HG03439 (cell line): ENCODE results near the gene MGP.

Experiments
- ATAC-seq: cut with Tn5 transposase; IDR thresholded peaks from one replicate; pipeline ENCODE4 v1.9.1; 2021; ENCODE audit warnings: mild to moderate bottlenecking, moderate library complexity; ENCODE audit not compliant: unreplicated experiment

The MGP gene

GRCh38 chr12:14903386-14904098, 17.9 kb upstream of the MGP start:
- ATAC-seq: no peak

DNA sequence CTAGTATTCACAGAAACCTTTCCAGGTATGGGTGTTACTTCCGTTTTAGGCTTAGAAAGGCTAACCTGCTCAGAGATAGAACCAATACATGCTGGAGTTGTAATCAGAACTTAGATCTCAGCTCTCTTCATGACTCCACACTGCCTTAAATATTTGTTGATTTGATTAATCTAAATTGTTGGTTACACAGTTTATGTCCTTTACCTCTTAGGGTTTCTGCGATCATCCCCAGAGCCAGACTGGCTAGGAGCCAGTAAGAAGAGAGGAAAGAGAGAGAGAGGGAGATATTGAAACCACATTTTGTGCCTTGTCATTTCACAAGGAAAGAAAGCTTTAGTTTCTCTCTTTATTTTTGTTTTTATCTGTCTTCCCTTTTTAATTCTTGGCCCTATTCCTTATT, 16.8 kb upstream of the MGP start:
- ATAC-seq: no peak

GRCh38 chr12:14901228-14901562, 15.5 kb upstream of the MGP start:
- ATAC-seq: no peak

- ATAC-seq: no peak
Observed at GRCh38 chr12:14900521-14901227, 15.0 kb upstream of the MGP start.

DNA sequence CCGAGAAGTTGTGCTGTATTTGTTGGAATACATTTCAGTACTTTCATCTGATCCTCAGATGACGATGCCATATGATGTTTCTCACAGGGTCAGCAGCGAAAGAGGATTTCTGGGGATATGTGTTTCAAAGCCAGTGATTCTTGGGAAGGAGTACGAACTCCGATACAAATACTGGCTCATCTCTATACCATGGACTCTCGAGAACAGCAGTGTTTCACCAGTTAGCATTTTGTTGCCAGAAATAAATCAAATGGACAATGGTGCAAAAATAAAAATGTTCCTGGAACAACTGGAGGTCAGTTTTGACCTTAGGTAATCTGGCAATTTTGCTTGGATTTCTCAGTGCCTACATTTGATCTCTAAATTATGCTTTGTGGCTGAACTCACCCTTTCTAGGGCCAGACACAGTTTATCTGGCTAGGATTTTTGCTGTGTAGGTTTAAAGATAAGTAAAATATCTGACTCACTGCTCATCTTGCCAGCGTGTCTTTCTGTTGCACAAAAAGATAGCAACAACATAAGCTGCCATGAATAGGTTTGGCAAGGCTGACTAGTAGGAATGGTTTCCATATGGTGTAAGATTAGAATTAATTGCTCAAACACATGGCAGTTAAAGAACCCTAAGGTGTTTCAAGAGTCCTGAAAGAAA, 11.0 kb upstream of the MGP start:
- no peak for ATAC-seq

DNA sequence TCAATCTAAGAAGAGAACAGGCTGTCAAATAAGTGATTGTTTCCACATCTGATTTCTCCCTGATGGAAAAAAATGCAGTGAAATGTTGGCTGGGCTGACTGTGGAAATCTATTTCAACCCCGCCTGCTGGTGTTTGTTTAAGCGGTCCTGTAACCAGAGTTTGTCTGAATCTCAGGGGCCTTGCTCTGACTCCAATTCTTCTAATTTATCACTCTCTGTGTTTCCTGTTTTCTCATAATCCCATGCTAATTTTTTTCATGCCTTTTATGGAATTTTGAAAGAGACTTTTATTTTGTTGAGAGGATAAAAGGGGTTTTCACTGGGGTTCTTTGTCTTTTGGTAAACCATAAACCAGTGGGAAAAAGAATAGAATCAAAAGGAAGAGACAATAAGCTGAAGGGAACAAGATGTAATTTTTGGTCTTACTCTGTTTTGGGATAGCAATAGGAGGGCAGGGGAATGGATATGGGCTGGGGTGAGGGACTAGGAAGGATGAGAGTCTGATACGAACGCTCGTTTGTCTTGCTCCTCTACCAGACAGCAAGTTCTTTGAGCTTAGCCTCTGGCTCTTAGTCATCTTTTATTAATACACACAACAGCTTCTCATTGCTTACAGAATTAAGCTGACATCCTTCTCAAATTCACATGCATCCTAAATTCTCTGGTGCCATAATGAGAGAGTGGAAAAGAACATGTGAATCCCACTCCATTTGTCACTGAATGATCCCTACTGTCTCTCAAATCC, 8.0 kb upstream of the MGP start:
- ATAC-seq: no peak

- ATAC-seq: no peak
Observed at GRCh38 chr12:14892726-14893505, 7.3 kb upstream of the MGP start.

- no peak for ATAC-seq
Observed at GRCh38 chr12:14890701-14891100, 5.0 kb upstream of the MGP start.

DNA sequence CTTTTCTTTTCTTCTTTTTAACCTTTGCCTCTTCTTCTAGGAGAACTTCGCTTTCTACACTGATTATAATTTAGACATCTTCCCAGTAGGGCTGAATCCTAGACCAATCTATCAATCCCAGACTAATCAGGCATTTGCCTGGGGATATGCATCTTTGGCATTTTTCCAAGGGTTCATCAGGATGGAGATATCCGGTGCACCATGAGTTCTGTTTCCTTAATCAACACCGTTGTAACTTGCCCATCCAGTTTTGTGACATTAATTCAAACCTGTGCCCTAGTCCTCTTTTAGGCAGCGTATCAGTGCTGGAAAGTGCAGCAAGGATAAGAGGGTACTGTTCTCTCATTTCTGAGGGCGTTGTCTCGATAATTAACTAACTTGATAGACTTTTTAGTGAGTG, 617 bp upstream of the MGP start:
- ATAC-seq: no peak

DNA sequence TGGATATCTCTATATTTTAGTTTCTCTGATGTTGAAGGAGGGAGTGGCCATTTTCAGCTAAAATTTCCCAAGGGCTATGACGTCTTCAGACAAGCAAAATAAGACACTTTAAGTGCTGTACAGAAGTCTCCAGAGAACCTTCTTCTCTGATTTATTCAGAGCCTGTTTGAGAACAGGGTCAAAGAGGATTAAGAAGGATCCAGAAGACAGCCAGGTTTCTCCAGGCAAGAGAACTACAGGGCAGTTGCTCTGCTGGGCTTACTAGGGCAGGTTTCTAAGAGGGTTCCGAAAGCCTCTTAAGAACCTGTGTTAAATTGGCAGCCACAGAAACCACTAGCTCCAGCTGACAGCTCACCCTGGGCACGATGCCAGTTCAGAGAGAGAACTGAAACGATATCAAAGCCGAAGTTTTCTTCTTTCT, 1.2 kb downstream of the MGP start:
- ATAC-seq: peak; percentile 98

- ATAC-seq: no peak
Observed at GRCh38 chr12:14883686-14884085, 2.0 kb downstream of the MGP start.

GRCh38 chr12:14880890-14881453, 4.7 kb downstream of the MGP start:
- no peak for ATAC-seq

- no peak for ATAC-seq
Observed at GRCh38 chr12:14879222-14879933, 6.3 kb downstream of the MGP start.

- ATAC-seq: no peak
Observed at GRCh38 chr12:14878488-14878887, 7.2 kb downstream of the MGP start.

DNA sequence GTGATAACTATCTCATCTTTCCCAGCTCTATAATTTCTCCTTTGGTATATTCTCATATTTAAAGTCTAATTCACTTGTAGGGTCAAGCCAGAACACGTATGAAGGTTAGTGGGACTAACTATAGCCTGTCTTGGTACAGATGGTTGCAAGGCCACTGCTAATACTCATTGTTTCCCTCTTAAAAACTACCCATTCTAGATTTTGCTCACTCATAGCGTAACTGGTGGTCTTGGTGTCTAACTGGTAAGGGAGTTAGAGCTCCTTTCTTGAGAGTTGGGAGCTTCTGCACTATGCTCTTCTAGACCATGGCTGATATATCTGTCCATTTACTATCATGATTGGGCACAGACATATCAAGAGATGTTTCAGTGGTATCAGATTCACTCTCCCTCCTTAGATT, 8.8 kb downstream of the MGP start:
- ATAC-seq: no peak

GRCh38 chr12:14874882-14875281, 10.8 kb downstream of the MGP start:
- no peak for ATAC-seq

DNA sequence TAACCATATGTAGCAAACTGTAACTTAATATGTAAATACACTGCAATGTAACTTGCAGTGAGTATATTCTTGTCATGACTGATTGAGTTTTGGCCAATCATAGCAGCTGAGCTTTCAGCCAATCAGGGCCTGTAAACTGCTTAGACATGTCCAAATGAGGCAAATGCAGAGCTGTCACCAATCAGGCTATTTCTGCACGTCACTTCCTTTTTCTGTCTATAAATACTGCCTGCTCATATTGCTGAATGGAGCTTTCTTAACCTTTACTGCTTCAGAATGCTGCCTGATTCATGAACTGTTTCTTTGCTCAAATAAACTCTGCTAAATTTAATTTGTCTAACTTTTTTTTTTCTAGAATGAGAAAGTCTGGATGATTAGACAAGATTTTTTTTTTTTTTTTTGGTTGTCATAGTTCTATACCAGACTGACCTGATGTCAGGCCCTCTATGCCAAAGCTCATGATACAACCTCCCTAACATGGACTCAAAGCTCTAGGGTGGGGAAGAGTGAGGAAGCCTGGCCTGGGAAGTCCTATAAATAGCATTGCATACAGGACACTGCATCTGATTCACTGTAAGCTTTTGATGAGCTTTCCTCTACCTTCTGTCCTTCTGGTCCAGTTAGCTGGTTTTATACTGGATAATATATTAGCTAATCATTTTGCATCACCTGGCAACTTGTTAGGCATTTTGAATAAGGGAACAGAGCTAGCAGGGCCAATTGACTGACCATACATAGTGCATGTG, 12.0 kb downstream of the MGP start:
- no peak for ATAC-seq

GRCh38 chr12:14871886-14872285, 13.8 kb downstream of the MGP start:
- no peak for ATAC-seq

GRCh38 chr12:14871247-14871646, 14.4 kb downstream of the MGP start:
- ATAC-seq: no peak
